Keratinocyte (primary cell): ENCODE results near the gene CAMKMT. TPM values are rescaled to one million over a fixed set of nuclear protein-coding genes. Genes with fewer than 3 reads are reported as not detected.

ENCODE experiments used
- DNase-seq: peaks from one replicate; pipeline ENCODE4 v3.0.0-alpha.2; 2011; ENCODE audit warnings: low read depth, missing footprints, low spot score
- FAIRE-seq: peaks from 2 replicates; lab custom pipeline; 2011; peaks lifted over from hg19 to GRCh38; lab: Jason Lieb, UNC
- H2AFZ ChIP-seq: 2 replicates; pipeline ENCODE4 v1.6.0; 2012; ENCODE audit warnings: low read length, control low read depth, inconsistent platforms; ENCODE audit not compliant: control insufficient read depth
- H3K27ac ChIP-seq: 2 replicates; pipeline ENCODE4 v1.5.1; 2011; ENCODE audit warnings: low read length; ENCODE audit not compliant: control insufficient read depth, insufficient read depth
- H3K27me3 ChIP-seq: 3 replicates; pipeline ENCODE4 v1.6.0; 2011; ENCODE audit warnings: low read length; ENCODE audit not compliant: control insufficient read depth, insufficient read depth; ENCODE audit errors: extremely low read depth
- H3K36me3 ChIP-seq, 2 experiments: 2 replicates in 1 of 2; 3 replicates in 1 of 2; pipeline ENCODE4 v1.5.1; 2011; ENCODE audit warnings: low read length in 2 of 2, mild to moderate bottlenecking in 1 of 2; ENCODE audit not compliant: control insufficient read depth in 2 of 2, insufficient read depth in 2 of 2; ENCODE audit errors: extremely low read depth in 1 of 2
- H3K4me1 ChIP-seq: 3 replicates; pipeline ENCODE4 v1.5.1; 2011; ENCODE audit warnings: low read length; ENCODE audit not compliant: control insufficient read depth, insufficient read depth; ENCODE audit errors: extremely low read depth
- H3K4me2 ChIP-seq: 3 replicates; pipeline ENCODE4 v1.6.0; 2011; ENCODE audit warnings: low read depth, low read length; ENCODE audit not compliant: control insufficient read depth, insufficient read depth; ENCODE audit errors: extremely low read depth
- H3K4me3 ChIP-seq, 3 experiments: fragments of 200-600 bp in 1 of 3; sonication (generic) in 1 of 3; 2 replicates in 2 of 3; 3 replicates in 1 of 3; pipeline ENCODE4 v1.5.1; 2011 to 2016; ENCODE audit warnings: low read length in 3 of 3, mild to moderate bottlenecking in 3 of 3, control low read depth in 2 of 3, inconsistent platforms in 1 of 3, low read depth in 1 of 3, mixed read lengths in 1 of 3, mixed run types in 1 of 3, moderate library complexity in 1 of 3; ENCODE audit not compliant: control insufficient read depth in 2 of 3, insufficient read depth in 2 of 3; ENCODE audit errors: extremely low read depth in 1 of 3
- H3K79me2 ChIP-seq: 2 replicates; pipeline ENCODE4 v1.6.0; 2012; ENCODE audit warnings: low read length; ENCODE audit not compliant: control insufficient read depth, insufficient read depth
- H3K9ac ChIP-seq: 3 replicates; pipeline ENCODE4 v1.6.0; 2011; ENCODE audit warnings: low read length; ENCODE audit not compliant: control insufficient read depth, insufficient read depth; ENCODE audit errors: extremely low read depth
- H3K9me1 ChIP-seq: 3 replicates; pipeline ENCODE4 v1.6.0; 2011; ENCODE audit warnings: low read length; ENCODE audit not compliant: control insufficient read depth, insufficient read depth; ENCODE audit errors: extremely low read depth
- H3K9me3 ChIP-seq: 2 replicates; pipeline ENCODE4 v1.5.1; 2012; ENCODE audit warnings: low read depth, low read length; ENCODE audit not compliant: control insufficient read depth
- H4K20me1 ChIP-seq: 3 replicates; pipeline ENCODE4 v1.6.0; 2011; ENCODE audit warnings: low read length; ENCODE audit not compliant: control insufficient read depth, insufficient read depth; ENCODE audit errors: extremely low read depth
- EZH2 ChIP-seq: IDR thresholded peaks from one replicate; pipeline ENCODE4 v1.6.1; 2012; ENCODE audit warnings: inconsistent platforms, mild to moderate bottlenecking, low read length, moderate library complexity
- dilution Hi-C: fragments of 300-500 bp; cut with MboI; formaldehyde crosslinking; loops from one replicate; pipeline ENCODE4 v1.7.0; 2020; ENCODE audit warnings: low sequenced_read_pairs; ENCODE audit not compliant: extremely low pct_ligation_motif_present
- polyA plus RNA-seq, 5 experiments: library from polyadenylated mRNA; depleted of rRNA in 3 of 5; stranded (reverse) in 3 of 5; stranded (forward) in 1 of 5; unstranded in 1 of 5; fragments of >200 nt; gene quantifications; 1 replicate in 1 of 5; 2 replicates in 3 of 5; 3 replicates in 1 of 5; pipeline versions ENCODE4 v1.2.1 to v1.2.3, GENCODE V29; 2011 to 2012; ENCODE audit warnings: missing spikeins in 2 of 5, low read depth in 1 of 5, low replicate concordance in 1 of 5
- TF ChIP-seq, protein P1 (sequence below), 3 experiments: IDR thresholded peaks in 1 of 3; conservative IDR thresholded peaks in 1 of 3; optimal IDR thresholded peaks in 1 of 3; 2 replicates in 2 of 3; 3 replicates in 1 of 3; pipeline versions ENCODE3 to v1.5.1; 2011; ENCODE audit warnings: low read length in 3 of 3, mild to moderate bottlenecking in 3 of 3, moderate library complexity in 2 of 3, control low read depth in 1 of 3, inconsistent platforms in 1 of 3; ENCODE audit not compliant: insufficient read depth in 2 of 3; ENCODE audit errors: extremely low read depth in 1 of 3

The CAMKMT gene
- polyA plus RNA-seq, 1 donor (not counting 4 experiments of a cell fraction or from before 2014, with no cell fraction given): 9.9 TPM

DNA sequence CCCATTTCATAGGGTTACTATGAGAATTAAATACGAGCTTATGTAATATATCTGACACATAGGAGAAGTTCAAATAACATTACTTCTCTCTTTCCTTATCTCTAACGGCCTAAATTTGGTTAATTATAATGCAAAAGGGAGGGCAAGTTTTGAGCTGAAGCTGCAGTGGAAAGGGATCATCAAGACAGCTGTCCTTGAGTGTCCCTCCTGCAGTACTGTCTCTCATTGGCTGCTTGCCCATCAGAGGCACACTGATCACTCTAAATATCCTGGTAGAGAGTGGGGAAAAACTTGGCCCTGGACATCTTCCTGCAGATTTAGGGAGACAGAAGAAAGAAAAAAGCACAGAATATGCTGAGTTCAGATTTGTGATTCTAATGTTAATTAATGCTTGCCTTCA is 186.0 kb downstream of the CAMKMT start:
- no peaks in the 10 kb centered on the region for H3K27me3 ChIP-seq
- H3K9ac ChIP-seq: no peak overlapping the region
- no peak for FAIRE-seq

DNA sequence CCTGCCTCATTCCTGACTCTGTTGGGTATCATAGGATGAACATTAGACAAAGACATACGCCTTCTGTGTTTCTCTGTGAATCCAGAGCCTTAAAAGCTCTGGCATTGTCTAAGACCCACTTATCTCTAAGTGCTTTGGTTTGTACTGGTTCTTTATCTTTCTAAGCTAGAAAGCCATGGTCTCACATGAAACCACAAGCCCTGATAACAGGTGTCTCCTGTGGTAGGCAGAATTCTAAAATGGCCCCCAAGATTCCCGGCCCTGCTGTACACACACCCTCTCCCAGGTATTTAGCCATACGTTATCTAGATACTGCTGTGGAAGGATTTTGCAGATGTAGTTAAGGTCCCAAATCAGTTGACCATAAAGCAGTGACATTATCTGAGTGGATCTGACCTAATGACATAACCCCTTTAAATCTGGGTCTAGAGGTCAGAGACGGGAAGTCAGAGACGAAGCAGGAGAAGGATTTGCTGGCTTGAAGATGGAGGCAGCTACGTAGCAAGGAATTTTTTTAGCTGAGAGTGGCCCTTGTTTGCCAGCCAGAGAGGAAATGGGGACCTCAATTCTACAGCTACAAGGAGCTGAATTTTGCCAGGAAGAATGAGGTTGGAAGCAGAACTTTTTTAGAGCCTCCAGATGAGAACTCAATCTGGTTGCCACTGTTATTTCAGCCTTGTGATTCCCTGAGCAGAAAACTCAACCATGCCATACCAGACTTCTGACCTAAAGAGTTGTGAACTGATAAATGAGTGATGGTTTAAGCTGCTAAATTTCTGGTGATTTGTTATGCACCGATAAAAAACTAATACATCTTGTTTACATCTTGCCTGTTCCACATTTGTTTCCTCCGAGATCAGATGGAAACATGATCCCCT is 186.7 kb downstream of the CAMKMT start:
- peaks cover 2% of the 10 kb centered on the region for H3K9me1 ChIP-seq
- TF ChIP-seq, protein P1, sequence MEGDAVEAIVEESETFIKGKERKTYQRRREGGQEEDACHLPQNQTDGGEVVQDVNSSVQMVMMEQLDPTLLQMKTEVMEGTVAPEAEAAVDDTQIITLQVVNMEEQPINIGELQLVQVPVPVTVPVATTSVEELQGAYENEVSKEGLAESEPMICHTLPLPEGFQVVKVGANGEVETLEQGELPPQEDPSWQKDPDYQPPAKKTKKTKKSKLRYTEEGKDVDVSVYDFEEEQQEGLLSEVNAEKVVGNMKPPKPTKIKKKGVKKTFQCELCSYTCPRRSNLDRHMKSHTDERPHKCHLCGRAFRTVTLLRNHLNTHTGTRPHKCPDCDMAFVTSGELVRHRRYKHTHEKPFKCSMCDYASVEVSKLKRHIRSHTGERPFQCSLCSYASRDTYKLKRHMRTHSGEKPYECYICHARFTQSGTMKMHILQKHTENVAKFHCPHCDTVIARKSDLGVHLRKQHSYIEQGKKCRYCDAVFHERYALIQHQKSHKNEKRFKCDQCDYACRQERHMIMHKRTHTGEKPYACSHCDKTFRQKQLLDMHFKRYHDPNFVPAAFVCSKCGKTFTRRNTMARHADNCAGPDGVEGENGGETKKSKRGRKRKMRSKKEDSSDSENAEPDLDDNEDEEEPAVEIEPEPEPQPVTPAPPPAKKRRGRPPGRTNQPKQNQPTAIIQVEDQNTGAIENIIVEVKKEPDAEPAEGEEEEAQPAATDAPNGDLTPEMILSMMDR (optimal IDR thresholded peaks at IDR 0.05 in 1 of 3, IDR thresholded peaks at IDR 0.05 in 1 of 3, conservative IDR thresholded peaks at IDR 0.05 in 1 of 3; ENCODE audit: extremely low read depth in 1 of 3, insufficient read depth in 2 of 3, low read length in 3 of 3): no peak
- no peak for TF ChIP-seq EZH2
- H3K9ac ChIP-seq: no peak overlapping the region
- peak overlapping the region; percentile 53 for H3K4me2 ChIP-seq
- H4K20me1 ChIP-seq: no peaks in the 10 kb centered on the region
- no peaks in the 10 kb centered on the region for H3K79me2 ChIP-seq
- H3K9me3 ChIP-seq: no peaks in the 10 kb centered on the region
- dilution Hi-C loops: no loop called here
- H3K27me3 ChIP-seq: no peaks in the 10 kb centered on the region
- no peak overlapping the region for H3K27ac ChIP-seq
- no peak for DNase-seq
- H3K4me3 ChIP-seq: no peak overlapping the region
- FAIRE-seq: peak; percentile 9
- peaks cover 43% of the 10 kb centered on the region for H3K4me1 ChIP-seq
- no peak overlapping the region for H2AFZ ChIP-seq
- H3K36me3 ChIP-seq: no peaks in the 10 kb centered on the region

More for the DNA sequence above, 186.0 kb downstream of the CAMKMT start:
- Histone ChIP-seq H3K9me3 (no peaks in the 10 kb centered on the region), H3K4me3 (no peak overlapping the region), H3K4me1 (peaks cover 39% of the 10 kb centered on the region), H2AFZ (no peak overlapping the region), H3K36me3 (no peaks in the 10 kb centered on the region), H4K20me1 (no peaks in the 10 kb centered on the region), H3K9me1 (peaks cover 2% of the 10 kb centered on the region), H3K79me2 (no peaks in the 10 kb centered on the region), H3K27ac (no peak overlapping the region), H3K4me2 (no peak overlapping the region)
- dilution Hi-C loops: no loop called here
- TF ChIP-seq, protein P1 (optimal IDR thresholded peaks at IDR 0.05 in 1 of 3, IDR thresholded peaks at IDR 0.05 in 1 of 3, conservative IDR thresholded peaks at IDR 0.05 in 1 of 3; ENCODE audit: extremely low read depth in 1 of 3, insufficient read depth in 2 of 3, low read length in 3 of 3): no peak
- DNase-seq: no peak
